Fibroblast of skin of right biceps (primary cell): ENCODE results near the gene SLC7A14.

Source experiments
- DNase-seq: peaks from one replicate; pipeline ENCODE4 v3.0.0-alpha.2; 2013

The SLC7A14 gene

GRCh38 chr3:170469151-170470062 lies 116.5 kb downstream of the SLC7A14 start:
- peak; percentile 96 for DNase-seq

- DNase-seq = no peak
Observed at GRCh38 chr3:170467571-170468147, 118.2 kb downstream of the SLC7A14 start.

- no peak for DNase-seq
Observed at GRCh38 chr3:170467007-170467406, 118.9 kb downstream of the SLC7A14 start.

GRCh38 chr3:170465955-170466354 lies 119.9 kb downstream of the SLC7A14 start:
- DNase-seq = no peak

- no peak for DNase-seq
Observed at GRCh38 chr3:170463011-170463410, 122.9 kb downstream of the SLC7A14 start.

- no peak for DNase-seq
Observed at GRCh38 chr3:170458285-170458684, 127.6 kb downstream of the SLC7A14 start.

GRCh38 chr3:170454509-170454908 lies 131.4 kb downstream of the SLC7A14 start:
- no peak for DNase-seq

- no peak for DNase-seq
Observed at GRCh38 chr3:170450039-170450438, 135.8 kb downstream of the SLC7A14 start.

GRCh38 chr3:170448584-170448983 lies 137.3 kb downstream of the SLC7A14 start:
- peak; percentile 33 for DNase-seq

- no peak for DNase-seq
Observed at GRCh38 chr3:170443457-170443856, 142.4 kb downstream of the SLC7A14 start.

- no peak for DNase-seq
Observed at GRCh38 chr3:170442947-170443346, 142.9 kb downstream of the SLC7A14 start.

GRCh38 chr3:170441412-170441811 lies 144.5 kb downstream of the SLC7A14 start:
- no peak for DNase-seq

- peak; percentile 44 for DNase-seq
Observed at GRCh38 chr3:170440344-170440743, 145.5 kb downstream of the SLC7A14 start.

- DNase-seq = no peak
Observed at GRCh38 chr3:170438836-170439235, 147.0 kb downstream of the SLC7A14 start.

GRCh38 chr3:170437696-170438407 lies 148.0 kb downstream of the SLC7A14 start:
- DNase-seq = no peak

GRCh38 chr3:170437176-170437575 lies 148.7 kb downstream of the SLC7A14 start:
- DNase-seq = no peak

GRCh38 chr3:170436697-170437096 lies 149.2 kb downstream of the SLC7A14 start:
- DNase-seq = no peak

GRCh38 chr3:170432416-170432815 lies 153.5 kb downstream of the SLC7A14 start:
- DNase-seq = no peak

- DNase-seq = no peak
Observed at GRCh38 chr3:170431054-170431453, 154.8 kb downstream of the SLC7A14 start.

GRCh38 chr3:170429050-170429449 lies 156.8 kb downstream of the SLC7A14 start:
- peak; percentile 89 for DNase-seq

- no peak for DNase-seq
Observed at GRCh38 chr3:170428095-170428494, 157.8 kb downstream of the SLC7A14 start.

- DNase-seq = peak; percentile 28
Observed at GRCh38 chr3:170426240-170426797, 159.6 kb downstream of the SLC7A14 start.

- no peak for DNase-seq
Observed at GRCh38 chr3:170425491-170426239, 160.2 kb downstream of the SLC7A14 start.
